Stimulated activated CD4-positive, alpha-beta T cell treated with anti-CD3 and anti-CD28 coated beads, Interleukin-2, amount 100 ng/mL, for 48 hours (primary cell): ENCODE data around the gene VTI1A.

Experiments
- DNase-seq, 2 donors: peaks; one replicate each; pipeline ENCODE4 v3.0.0-alpha.2; 2020

Gene VTI1A

GRCh38 chr10:112689327-112690072, 242.5 kb downstream of the VTI1A start:
- DNase-seq: no peak

- no peak for DNase-seq
These were observed 248.5 kb downstream of the VTI1A start for GRCh38 chr10:112695539-112695938.

GRCh38 chr10:112696592-112696991, 249.6 kb downstream of the VTI1A start:
- no peak for DNase-seq

- no peak for DNase-seq
These were observed 251.3 kb downstream of the VTI1A start for GRCh38 chr10:112698133-112698817.

DNA sequence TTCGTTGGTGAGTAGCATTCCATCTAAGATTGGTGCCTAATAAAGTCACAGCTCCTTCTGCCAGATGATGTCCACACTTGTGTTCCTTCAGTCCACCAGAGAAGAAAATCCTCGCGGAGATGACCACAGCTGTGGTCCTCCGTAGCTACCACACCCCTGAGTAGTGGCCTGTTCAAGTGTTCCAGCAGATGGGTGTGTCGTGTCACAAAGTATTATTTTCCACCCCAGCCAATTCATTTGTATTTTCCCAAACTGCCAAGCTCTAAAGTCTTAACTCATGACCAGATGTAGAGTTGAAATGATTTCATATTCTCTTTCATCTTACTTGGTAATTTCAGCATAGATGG, 251.8 kb downstream of the VTI1A start:
- DNase-seq: no peak

GRCh38 chr10:112700215-112700671, 253.2 kb downstream of the VTI1A start:
- DNase-seq: no peak

DNA sequence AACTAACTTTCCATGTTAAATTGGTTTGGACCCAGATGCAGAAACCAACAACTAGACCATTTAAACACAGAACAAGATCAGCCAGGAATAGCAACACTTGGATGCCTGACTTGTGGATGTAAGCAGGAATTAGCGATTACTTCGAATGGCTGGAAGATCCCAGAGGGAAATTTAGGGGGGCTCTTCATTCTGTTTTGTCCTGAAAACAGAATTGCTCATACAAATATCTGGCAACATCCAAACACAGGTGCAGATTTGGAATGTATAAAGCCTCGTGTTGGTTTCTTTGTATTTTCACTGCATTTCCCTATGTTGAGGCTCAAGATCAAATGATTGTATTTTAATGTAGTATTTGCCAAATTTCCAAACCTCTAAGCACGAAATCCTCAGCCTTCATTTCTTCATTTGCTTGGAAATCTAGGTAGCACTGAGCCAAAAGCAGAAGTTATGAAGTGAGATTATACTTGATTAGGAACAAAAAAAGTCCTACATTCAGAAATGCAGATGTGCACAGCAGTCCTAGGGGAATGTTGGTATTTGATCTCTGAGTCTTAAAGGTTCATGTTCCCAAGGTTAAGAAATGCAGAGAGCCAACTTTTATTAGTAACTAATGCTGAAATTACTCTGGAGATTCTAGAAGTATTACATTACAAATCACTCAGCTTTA, 254.3 kb downstream of the VTI1A start:
- DNase-seq: no peak

DNA sequence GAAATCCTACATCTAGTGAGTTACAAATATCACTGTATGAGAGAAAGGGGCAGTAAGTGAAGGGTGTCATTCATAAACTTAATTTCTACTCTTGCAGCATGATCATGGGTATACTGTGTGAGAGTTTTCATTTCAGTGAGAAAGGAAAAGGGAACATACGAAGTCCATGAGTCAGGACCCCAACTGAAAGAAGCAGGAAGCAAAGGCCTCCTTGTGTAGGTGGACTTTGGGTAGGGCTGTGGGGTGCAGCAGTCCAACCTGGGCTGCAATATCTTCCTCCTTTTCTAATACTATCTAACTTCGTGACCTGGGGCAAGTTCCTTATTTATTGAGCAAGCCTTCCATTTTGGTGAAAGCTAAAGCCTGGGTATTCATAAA, 254.9 kb downstream of the VTI1A start:
- DNase-seq: no peak

GRCh38 chr10:112706577-112706976, 259.6 kb downstream of the VTI1A start:
- no peak for DNase-seq

- DNase-seq: no peak
These were observed 261.4 kb downstream of the VTI1A start for GRCh38 chr10:112708461-112708860.

GRCh38 chr10:112710528-112710927, 263.5 kb downstream of the VTI1A start:
- no peak for DNase-seq

GRCh38 chr10:112711366-112711765, 264.4 kb downstream of the VTI1A start:
- no peak for DNase-seq

DNA sequence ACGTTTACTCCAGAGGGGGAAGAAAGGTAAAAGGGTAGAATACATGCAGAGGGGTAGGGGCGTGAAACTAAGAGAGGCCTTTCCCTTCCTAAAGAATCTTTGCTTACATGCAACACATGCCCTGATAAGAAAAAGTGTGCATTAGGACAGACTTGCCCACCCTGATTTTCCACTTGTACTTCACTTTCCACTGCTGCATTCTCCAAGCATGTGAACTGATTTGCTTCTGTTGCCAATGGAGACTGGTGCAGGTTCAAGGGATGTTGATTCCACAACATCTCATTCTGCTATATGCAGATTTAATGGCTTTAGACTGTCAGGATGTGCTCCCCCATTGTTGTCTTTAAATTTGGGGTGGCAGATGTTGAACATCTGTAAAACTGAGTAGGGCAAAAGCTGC, 265.5 kb downstream of the VTI1A start:
- no peak for DNase-seq

- no peak for DNase-seq
These were observed 266.4 kb downstream of the VTI1A start for GRCh38 chr10:112713411-112713810.

DNA sequence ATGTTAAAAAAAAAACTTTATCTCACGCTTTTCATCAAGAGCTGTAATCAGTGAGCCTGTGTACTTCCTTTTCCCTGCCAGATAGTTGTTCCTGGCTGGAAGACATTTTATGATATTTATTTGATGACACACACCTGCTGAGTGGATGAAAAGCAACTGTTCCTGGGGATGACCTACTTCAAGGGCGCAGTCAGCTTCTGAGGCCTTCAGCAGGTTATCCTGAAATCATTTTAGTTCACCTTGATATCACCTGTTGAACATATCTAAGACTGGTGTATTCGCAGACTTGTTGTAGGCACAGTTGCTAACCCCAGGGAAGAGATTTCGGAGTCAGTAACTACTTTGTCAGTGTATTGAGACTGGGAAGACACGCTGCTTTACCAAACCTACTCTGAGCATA, 268.6 kb downstream of the VTI1A start:
- no peak for DNase-seq

DNA sequence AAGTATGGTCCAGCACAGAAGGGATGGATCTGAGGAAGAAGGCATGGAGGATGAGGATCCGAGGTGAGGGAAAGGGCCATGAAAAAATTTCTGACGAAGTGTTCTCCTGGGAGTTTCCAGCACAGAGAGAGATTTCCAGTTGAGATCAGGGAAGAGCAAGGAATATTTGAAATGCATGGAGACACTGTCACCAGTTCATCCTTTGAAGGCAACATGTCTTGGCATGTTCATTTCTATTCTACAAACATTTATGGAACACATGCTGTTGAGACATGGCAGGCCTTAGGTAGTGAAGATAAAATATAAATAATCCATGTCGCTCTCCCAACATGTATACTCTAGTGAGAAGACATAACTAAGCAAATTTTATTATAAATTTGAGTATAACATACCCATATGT, 269.1 kb downstream of the VTI1A start:
- no peak for DNase-seq

DNA sequence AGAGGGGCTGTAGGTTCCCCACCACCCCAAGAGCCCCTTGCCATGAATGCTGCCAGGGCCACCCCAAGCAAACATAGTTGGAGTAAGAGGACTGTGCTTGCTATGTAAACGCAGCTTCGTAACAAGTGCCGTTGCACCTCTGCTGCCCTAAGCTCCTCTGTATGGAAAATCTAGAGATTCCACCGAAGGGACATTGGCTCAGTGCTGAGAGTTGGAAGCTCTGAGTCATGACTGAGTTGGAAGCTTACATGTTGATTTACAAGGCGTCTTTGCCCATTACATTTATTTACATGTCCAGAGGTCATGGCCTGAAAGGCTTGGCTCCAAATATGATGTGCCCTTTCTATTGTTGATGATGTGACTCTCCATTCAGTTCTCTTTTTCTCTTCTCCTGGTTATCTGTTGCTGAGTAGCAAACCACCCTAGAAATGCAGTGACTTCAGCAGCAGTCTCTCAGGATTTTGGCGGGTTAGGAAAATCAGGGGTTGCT, 270.0 kb downstream of the VTI1A start:
- DNase-seq: no peak

GRCh38 chr10:112720178-112720577, 273.2 kb downstream of the VTI1A start:
- DNase-seq: no peak

DNA sequence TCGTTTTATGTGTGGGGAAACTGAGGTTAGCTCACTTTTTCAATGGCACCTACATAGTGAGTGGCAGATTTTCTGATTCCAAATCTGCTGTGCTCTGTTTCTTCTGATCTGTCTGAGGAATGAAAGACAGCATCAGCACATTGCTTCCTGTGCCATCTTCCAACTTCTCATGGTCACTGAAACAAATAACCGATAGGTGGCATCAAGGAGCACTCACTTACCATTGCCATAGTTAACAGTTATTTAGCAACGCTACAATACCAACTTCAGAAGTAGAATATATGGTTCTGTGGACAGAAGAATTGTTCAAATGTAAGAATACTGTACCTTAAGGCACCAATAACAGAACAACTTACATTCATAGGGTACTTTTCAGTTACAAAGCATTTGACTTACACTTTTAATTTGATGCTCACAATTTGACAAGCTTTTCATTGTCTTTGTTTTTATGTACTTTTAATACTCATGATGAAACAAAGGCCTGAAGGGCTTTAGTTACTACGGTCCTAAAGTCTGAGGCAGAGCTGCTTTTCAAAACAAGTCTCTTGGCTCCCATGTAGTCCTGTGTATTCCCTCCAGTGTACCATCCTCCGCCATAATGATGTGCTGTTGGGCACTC, 274.2 kb downstream of the VTI1A start:
- DNase-seq: no peak

DNA sequence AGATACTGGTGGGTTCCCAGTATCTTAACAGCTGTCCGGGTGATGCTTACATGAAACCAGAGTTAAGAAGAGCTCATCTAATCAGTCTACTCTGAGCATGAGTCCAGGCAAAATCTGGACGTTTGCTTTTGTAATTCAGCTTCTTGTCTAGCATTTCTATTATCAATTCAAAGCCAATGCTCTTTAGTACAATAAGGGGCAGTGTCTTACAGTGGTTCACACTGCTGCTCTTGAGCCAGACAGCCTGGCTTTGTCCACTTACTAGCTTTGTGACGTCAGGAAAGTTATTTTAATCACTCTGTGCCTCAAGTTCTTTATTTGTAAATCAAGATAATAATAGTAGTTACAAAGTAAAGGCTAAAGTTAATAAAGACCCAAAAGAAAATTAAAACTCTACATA, 275.7 kb downstream of the VTI1A start:
- DNase-seq: no peak

DNA sequence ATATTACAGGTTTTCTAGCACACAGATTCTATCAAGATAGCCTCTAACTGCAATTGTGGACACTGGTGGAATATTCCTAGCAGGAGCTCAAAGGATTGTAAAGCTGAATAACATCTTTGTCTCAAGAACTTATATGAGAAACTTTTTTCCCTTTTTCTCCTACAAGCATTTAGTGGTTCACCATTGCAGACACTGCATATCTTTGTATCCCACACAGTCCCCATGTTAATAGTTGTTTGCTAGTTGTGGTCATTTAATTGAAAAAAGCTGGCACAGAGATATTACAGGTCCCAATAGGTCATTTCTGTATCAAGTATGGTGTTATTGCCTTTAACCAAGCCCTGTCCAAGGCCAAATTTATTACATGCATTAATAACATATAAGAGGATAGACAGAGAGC, 276.9 kb downstream of the VTI1A start:
- no peak for DNase-seq

DNA sequence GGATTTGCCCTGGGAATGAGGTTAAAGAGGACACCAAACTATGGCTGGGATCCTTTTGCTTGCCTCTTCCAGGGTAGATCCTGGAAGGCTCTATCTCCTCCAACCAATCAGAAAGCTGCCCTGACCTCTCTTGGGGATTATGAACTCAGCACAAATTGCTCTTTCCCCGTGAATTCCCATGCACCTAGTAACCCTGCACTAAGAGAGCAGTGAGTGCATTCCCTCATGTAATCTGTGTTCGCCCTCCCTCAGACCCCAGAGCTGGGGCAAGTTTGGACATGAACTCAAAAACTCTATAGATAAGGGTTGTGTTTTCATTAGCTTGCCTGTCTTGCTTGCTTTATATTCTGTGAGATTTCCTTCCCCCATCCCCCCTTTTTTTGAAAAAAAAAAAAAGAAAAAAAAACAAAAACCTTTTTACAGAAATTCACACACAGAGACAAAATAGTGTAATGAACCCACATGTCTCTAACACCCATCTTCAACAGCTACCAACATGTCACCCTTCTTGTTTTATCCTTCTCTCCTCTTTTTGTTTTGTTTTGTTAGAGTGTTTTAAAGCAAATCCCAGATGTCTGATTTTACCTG, 277.5 kb downstream of the VTI1A start:
- no peak for DNase-seq
